ENCODE results near the gene GIPC2. TPM values are rescaled to one million over a fixed set of nuclear protein-coding genes. Genes with fewer than 3 reads are reported as not detected.

GIPC2 gene
- polyA plus RNA-seq, 1 experiment: 0.04 TPM

DNA sequence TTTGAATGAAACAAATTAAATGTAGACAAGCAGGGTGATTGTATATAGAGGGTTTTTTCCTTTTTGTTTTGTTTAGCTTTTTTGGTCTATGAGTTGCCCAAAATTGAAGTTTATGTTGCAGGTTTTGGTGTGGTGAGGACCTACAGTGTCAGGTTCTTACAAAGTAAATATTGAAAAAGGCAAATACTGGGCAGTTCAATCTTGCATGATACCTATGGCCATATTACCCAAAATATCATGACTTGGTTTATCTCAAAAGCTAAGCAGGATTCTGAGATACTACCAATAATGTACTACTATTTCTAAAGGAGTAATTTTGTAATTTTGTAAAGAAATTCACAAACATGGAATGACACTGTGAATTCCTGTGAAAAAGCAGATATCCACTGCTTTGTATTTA, 39.2 kb upstream of the GIPC2 start:
- H3K36me3 ChIP-seq (ENCODE audit: control insufficient read depth, insufficient read depth, low read length): no peaks in the 10 kb centered on the region
- POLR2A ChIA-PET: no interaction called here

DNA sequence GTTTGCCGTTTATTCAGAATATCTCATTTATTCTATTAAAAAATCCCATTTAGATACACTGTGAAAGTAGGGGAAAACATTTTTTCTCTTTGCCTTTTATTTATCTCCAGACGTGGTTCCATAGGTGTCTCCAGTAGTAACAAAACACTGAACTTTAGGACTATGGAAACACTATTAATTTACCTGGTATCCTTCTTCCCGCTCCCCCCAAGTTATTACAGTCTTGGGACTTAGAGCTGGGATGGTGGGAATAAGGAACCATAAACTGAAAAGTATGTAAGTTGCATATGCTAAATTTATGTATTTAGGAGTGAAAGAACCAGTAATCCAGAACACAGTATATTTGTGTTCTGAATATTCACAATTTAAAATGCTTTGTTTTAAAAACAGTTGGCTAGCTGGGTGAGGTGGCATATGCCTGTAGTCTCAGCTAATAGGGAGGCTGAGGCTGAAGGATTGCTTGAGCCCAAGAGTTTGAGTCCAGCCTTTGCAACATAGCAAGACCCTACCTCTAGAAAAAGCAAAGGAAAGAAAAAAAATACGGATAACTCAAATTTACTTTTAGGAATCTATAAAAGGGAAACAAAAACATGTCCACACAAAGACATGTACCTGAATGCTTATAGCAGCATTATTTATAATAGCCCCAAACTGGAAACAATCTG, 38.0 kb upstream of the GIPC2 start:
- CTCF ChIA-PET: no interaction called here
- Histone ChIP-seq H3K36me3 (ENCODE audit: control insufficient read depth, insufficient read depth, low read length) (no peaks in the 10 kb centered on the region), H3K27me3 (ENCODE audit: control insufficient read depth, insufficient read depth, low read length) (no peaks in the 10 kb centered on the region), H3K4me3 (ENCODE audit: low read depth, low read length) (peak overlapping the region; percentile 68)
- DNase-seq (ENCODE audit: low read depth): no peak
- POLR2A ChIA-PET: interaction anchor here (0.6 to 0.7 kb wide), 2 partner anchors 11 to 88 kb away, joined by 3 read pairs; no protein-coding TSS in a partner anchor
- TF ChIP-seq, protein P1, sequence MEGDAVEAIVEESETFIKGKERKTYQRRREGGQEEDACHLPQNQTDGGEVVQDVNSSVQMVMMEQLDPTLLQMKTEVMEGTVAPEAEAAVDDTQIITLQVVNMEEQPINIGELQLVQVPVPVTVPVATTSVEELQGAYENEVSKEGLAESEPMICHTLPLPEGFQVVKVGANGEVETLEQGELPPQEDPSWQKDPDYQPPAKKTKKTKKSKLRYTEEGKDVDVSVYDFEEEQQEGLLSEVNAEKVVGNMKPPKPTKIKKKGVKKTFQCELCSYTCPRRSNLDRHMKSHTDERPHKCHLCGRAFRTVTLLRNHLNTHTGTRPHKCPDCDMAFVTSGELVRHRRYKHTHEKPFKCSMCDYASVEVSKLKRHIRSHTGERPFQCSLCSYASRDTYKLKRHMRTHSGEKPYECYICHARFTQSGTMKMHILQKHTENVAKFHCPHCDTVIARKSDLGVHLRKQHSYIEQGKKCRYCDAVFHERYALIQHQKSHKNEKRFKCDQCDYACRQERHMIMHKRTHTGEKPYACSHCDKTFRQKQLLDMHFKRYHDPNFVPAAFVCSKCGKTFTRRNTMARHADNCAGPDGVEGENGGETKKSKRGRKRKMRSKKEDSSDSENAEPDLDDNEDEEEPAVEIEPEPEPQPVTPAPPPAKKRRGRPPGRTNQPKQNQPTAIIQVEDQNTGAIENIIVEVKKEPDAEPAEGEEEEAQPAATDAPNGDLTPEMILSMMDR (IDR thresholded peaks at IDR 0.05; ENCODE audit: insufficient read depth, low read depth, low read length): no peak

More for the DNA sequence above, 39.2 kb upstream of the GIPC2 start:
- DNase-seq (ENCODE audit: low read depth): no peak
- Histone ChIP-seq H3K4me3 (ENCODE audit: low read depth, low read length) (peak overlapping the region; percentile 68), H3K27me3 (ENCODE audit: control insufficient read depth, insufficient read depth, low read length) (no peaks in the 10 kb centered on the region)
- CTCF ChIA-PET: interaction anchor here (1.2 kb wide), 1 partner anchor 28 kb away, joined by 4 read pairs; the partner anchor contains the start of gene FUBP1
- TF ChIP-seq, protein P1 (IDR thresholded peaks at IDR 0.05; ENCODE audit: insufficient read depth, low read depth, low read length): no peak

DNA sequence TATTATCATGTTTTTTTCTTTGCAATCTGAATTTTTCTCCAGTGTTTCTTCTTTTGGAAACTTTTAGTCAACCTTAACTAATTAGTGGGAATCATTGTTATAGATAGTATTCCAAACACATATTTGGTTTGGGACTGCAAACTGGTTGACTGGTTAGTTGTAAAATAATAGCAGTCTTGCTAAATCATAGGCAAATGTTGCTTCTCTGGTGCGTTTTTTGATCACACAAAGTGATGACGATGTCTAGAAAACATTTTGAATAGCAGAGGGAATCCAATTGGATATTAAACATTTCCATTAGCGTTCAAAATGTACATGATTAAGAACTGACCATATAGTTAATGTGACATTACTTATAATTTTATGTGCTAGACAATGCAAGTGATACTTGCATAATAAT, 36.5 kb upstream of the GIPC2 start:
- ChIA-PET POLR2A (no interaction called here), CTCF (interaction anchor here (0.9 kb wide), 2 partner anchors 11 to 105 kb away, joined by 3 read pairs; no protein-coding TSS in a partner anchor)
- H3K4me3 ChIP-seq (ENCODE audit: low read depth, low read length): 0 out of 2 replicates have a peak overlapping the region, but pooled peaks have one; percentile 8
- DNase-seq (ENCODE audit: low read depth): no peak
- TF ChIP-seq, protein P1 (IDR thresholded peaks at IDR 0.05; ENCODE audit: insufficient read depth, low read depth, low read length): no peak
- no peaks in the 10 kb centered on the region for H3K27me3 ChIP-seq (ENCODE audit: control insufficient read depth, insufficient read depth, low read length)
- H3K36me3 ChIP-seq (ENCODE audit: control insufficient read depth, insufficient read depth, low read length): no peaks in the 10 kb centered on the region; the same call in 1 of the 2 replicates

DNA sequence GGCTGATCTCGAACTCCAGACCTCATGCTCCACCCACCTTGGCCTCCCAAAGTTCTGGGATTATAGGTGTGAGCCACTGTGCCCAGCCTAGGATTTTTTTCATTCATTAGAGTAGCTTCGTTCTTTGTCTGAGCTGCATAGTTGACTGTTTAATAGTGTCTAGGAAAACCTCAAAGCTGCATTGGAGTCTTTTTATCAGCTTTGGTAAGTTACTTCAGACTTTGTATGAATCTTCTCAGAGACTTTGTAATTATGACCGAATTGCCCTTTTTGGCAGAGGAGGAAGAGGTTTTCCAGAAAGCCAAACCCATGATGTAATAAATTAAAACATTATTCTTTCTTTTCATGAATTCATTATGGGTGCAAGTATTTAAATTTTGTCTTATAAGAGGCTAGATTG, 35.9 kb upstream of the GIPC2 start:
- CTCF ChIA-PET: interaction anchor here (0.9 kb wide), 2 partner anchors 10 to 104 kb away, joined by 3 read pairs; no protein-coding TSS in a partner anchor
- POLR2A ChIA-PET: no interaction called here
- H3K36me3 ChIP-seq (ENCODE audit: control insufficient read depth, insufficient read depth, low read length): no peaks in the 10 kb centered on the region; the same call in 1 of the 2 replicates
- DNase-seq (ENCODE audit: low read depth): no peak
- TF ChIP-seq, protein P1 (IDR thresholded peaks at IDR 0.05; ENCODE audit: insufficient read depth, low read depth, low read length): no peak
- H3K27me3 ChIP-seq (ENCODE audit: control insufficient read depth, insufficient read depth, low read length): no peaks in the 10 kb centered on the region
- H3K4me3 ChIP-seq (ENCODE audit: low read depth, low read length): no peak overlapping the region

DNA sequence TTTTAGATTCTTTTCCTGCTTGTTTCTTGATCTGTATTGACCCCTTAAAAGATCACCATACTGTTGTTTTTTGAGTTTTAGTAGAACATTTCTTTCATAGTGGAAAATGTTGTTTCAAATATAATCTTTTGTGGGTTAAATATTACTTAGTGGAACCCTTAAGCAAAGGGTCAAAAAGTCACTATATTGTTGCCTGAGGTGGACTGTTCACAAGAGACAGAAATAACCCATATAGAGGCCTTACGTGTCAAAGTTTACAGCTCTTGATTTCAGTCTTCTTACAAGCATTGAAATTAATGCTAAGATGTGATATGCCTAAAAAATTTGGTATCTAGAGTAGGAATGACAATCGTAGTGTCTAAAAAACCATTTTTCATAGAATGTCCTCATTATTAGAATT, 34.7 kb upstream of the GIPC2 start:
- ChIA-PET CTCF (interaction anchor here (0.5 kb wide), 1 partner anchor 360 kb away, joined by 3 read pairs; no protein-coding TSS in a partner anchor), POLR2A (no interaction called here)
- no peak overlapping the region for H3K4me3 ChIP-seq (ENCODE audit: low read depth, low read length)

More for the DNA sequence above, 34.7 kb upstream of the GIPC2 start:
- Histone ChIP-seq H3K27me3 (ENCODE audit: control insufficient read depth, insufficient read depth, low read length) (no peaks in the 10 kb centered on the region), H3K36me3 (ENCODE audit: control insufficient read depth, insufficient read depth, low read length) (no peaks in the 10 kb centered on the region; the same call in 1 of the 2 replicates)
- DNase-seq (ENCODE audit: low read depth): no peak
- TF ChIP-seq, protein P1 (IDR thresholded peaks at IDR 0.05; ENCODE audit: insufficient read depth, low read depth, low read length): no peak
